NCI-H748 treated with DMSO at 0.1 percent for 48 hours (cell line): ENCODE measurements around the gene ZDHHC14.
"Not testable (repeated sequence)": the region's sequence is repeated elsewhere in the genome, so short reads cannot be mapped to it uniquely, and the experiment has no call there.

Experiments used
- DNase-seq: peaks from one replicate; lab custom pipeline; 2025; lab: John Stamatoyannopoulos, UW

Gene ZDHHC14

DNA sequence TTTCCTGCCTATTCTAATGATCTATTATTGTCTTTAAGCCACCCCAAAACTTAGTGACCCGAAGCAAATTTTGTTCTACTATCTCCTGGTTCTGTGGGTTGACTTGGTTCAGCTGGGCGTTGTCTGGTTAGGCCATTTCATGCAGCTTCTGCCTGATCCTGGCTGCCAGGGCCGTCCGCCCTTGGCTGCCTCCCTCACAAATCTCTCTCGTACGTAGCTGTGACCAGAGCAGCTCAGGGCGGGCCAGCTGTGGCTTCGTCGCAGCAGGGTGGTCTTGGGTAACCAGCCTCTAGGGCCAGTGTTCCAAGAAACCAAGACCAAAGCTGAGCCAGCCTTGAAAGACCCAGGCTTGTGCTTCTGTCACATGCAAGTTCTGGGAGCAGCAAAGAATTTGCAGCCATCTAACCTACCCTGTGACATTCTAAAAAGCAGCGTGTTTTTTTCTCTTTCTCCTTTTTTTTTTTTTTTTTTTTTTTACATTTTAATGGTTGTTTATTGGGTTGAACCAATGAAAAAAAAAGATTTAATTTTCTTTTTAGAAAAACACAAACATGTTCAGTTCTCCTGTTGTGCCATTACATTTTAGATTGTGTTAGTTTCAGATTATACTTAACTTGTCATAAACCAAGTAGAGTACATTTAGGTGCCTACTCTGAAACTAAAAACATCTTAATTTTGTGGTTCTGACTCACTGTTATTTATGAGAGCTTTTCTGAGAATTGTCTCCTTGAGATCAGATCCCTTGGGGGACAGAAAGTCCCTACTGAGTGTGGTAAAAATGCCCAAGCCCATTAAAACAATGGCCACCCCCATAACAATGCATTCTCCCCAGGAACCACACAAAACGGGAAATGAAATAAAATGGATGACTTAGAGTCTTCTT, 83.9 kb downstream of the ZDHHC14 start:
- no peak for DNase-seq

GRCh38 chr6:157466342-157466648, 85.3 kb downstream of the ZDHHC14 start:
- no peak for DNase-seq

GRCh38 chr6:157467339-157467738, 86.3 kb downstream of the ZDHHC14 start:
- not testable (repeated sequence) for DNase-seq

- DNase-seq: no peak
Measured at GRCh38 chr6:157468054-157468453, 87.1 kb downstream of the ZDHHC14 start.

DNA sequence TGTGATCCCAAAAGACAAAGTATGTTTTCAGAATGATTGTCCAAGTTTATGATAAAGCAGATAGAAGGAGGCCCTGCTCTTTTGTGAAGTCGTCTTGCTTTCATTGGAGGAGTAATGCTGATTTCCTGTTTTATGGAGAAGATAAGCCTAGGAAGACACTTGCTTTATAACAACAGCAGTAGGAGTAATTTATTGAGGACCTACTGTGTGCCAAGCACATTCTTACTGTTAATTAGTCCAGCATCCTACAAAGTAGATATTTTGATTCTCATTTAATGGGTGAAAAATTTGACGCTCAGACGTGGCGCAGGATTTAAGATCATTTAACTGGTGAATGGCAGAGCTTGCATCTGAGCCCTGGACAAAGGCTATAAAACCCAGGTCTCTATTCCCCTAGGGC, 87.6 kb downstream of the ZDHHC14 start:
- DNase-seq: no peak

- DNase-seq: no peak
Measured at GRCh38 chr6:157469378-157469777, 88.4 kb downstream of the ZDHHC14 start.

- no peak for DNase-seq
Measured at GRCh38 chr6:157471077-157471686, 90.2 kb downstream of the ZDHHC14 start.

GRCh38 chr6:157471895-157472686, 91.1 kb downstream of the ZDHHC14 start:
- no peak for DNase-seq

DNA sequence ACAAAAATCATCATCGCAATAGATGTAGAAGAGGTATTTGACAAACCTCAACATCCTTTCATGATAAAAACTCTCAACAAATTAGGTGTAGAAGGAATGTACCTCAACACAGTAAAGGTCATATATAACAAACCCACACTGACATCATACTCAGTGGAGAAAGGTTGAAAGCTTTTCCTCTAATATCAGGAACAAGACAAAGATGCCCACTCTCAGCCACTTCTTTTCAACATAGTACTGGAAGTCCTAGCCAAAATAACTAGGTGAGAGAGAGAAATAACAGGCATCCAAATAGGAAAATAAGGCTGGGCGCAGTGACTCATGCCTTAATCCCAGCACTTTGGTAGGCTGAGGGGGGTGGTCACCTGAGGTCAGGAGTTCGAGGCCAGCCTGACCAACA, 95.8 kb downstream of the ZDHHC14 start:
- DNase-seq: no peak

DNA sequence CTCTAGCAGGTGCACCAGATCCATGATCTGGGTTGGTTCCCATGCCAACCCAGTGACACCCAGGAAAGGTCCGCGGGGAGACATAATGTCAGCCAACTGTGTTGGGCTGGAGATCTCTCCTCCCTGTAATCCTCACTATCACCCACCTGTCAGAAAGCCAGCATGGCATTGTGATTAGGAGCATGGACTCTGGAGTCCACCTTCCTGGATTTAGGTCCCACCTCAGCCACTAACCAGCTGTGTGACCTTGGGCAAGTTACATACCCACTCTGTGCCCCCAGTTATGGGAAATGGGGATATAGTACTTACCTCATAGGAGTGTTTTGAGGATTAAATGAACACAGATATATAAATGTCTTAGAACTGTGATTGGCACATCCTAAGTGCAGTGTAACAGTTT, 97.9 kb downstream of the ZDHHC14 start:
- DNase-seq: no peak

DNA sequence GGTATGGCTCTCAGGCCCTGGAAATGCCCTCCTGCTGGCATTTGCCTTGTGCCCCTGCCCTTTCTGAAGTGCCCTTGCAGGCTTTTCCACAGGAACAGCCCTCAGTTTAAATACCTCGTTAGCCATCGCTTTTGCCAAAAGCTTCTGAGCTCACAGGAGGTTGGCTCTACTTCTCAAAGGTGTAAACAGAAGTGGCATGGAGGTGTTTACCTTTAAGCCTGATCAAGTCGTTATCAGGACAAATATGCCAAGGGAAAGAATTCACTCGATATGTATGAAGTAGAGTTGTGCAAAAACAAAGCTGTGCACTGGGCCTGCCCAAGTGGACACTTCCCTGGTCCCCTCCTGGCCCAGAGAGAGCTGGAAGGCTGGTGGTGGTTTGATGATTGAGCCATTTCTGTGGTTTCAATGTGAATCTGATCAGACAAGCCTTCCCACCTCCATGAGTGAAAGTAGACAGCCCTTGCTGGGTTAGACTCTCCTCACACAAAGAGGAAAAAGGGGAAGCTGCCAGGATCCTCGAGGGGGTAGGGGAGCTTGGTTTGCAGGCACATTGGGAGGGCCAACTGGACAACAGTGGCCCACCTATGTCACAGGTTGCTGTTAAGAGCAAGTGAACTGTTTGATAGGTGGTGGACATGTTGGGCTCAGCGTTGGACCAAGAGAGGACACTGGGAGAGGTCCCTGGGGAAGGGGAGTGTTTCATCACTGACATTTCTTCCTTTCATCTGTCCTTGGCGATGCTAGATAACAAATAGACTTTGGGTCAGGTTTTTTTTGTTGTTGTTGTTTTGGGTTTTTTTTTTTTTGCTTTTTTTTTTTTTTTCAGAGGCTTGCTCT, 98.7 kb downstream of the ZDHHC14 start:
- DNase-seq: no peak

GRCh38 chr6:157481189-157481864, 100.3 kb downstream of the ZDHHC14 start:
- no peak for DNase-seq

DNA sequence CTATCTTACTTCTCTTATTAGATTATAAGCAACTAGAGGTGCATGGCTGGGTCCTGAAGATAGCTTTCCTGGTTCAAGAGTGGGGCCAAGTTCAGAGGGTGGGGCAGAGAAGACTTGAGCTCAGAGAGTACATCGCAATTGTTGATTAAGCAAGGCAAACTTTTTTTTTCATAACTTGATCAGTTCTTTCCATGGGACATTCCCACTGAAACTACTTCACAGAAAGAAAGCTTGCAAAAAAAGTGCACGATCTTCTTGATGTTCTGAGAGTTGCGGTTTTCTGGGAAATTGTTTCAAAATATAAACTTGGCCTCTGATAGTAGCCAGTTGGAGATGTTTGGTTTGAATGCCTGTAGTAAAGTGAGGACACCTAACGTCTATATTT, 100.9 kb downstream of the ZDHHC14 start:
- DNase-seq: no peak

DNA sequence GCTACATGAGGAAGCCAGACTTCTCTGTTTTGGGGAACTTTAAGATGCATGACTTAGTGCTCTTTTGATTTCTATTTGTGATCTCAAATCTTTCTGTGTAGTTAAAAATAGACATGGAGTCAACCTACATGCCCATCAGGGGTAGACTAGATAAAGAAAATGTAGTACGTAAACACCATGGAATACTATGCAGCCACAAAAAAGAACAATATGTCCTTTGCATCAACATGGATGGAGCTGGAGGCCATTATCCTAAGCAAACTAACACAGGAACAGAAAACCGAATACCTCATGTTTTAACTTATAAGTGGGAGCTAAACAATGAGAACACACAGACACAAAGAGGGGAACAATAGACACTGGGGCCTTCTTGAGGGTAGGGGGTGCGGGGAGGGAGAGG, 102.8 kb downstream of the ZDHHC14 start:
- DNase-seq: no peak

GRCh38 chr6:157484181-157484580, 103.2 kb downstream of the ZDHHC14 start:
- DNase-seq: no peak

GRCh38 chr6:157486572-157486971, 105.6 kb downstream of the ZDHHC14 start:
- DNase-seq: no peak

GRCh38 chr6:157487110-157487773, 106.3 kb downstream of the ZDHHC14 start:
- DNase-seq: no peak

DNA sequence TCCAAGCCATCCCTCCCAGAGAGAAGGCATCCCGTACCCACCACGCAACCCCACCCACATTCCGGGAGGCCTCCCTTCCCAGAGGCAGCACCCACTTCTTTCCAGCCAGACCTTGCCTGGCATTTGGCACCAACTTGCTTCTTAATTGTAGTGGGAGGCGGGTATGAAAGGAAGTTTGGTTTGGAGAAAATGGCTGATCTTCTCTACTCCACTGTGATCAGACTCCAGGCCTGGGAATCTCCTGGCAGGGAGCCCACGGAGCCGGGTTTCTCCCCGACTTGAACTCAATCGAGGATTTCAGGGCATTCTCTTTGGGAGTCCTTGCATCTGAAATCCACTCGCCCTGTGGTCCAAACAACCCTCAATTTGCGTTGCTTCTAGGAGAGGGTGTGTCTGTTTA, 107.1 kb downstream of the ZDHHC14 start:
- DNase-seq: no peak

- no peak for DNase-seq
Measured at GRCh38 chr6:157488716-157489118, 107.7 kb downstream of the ZDHHC14 start.

DNA sequence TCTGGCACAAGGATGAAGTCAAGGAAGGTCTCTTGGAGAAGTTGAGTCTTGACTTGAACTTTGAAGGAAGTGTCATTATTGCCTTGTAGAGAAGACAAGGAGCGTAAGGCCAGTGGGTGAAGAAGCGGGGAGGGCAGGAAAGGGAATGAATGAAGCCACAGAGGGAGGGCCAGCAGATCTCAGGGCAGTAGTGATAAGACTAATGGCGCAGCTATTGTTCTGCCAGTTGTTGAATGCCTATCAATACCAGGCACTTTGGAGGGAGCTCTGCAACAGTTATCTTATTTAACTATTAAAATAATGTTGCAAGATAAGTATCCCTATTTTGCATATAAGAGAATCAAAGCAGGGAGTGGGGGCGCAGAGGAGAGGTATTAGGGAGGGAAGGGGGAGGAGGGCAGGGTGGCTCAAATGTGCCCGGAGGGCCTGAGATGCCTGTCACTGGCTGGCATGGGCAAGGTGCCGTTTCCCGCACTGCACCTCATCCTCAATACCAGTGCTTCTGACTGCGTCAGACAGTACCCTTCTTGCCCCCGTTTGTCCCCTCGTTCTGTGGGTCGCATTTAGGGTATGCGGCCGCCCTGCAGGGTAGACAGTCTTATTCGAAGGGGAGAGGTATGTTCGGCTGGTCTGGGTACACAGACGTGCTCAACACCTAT, 109.8 kb downstream of the ZDHHC14 start:
- DNase-seq: no peak
